HL-60/S4 (cell line): ENCODE results near the gene HSP90AA1.
"Not testable (repeated sequence)": the region's sequence is repeated elsewhere in the genome, so short reads cannot be mapped to it uniquely, and the experiment has no call there.

ENCODE experiments used
- in situ Hi-C: fragments of 300-500 bp; cut with MboI; formaldehyde crosslinking; loops from 2 replicates; pipeline ENCODE4 v1.14.3; 2022; ENCODE audit warnings: low sequenced_read_pairs

The HSP90AA1 gene

DNA sequence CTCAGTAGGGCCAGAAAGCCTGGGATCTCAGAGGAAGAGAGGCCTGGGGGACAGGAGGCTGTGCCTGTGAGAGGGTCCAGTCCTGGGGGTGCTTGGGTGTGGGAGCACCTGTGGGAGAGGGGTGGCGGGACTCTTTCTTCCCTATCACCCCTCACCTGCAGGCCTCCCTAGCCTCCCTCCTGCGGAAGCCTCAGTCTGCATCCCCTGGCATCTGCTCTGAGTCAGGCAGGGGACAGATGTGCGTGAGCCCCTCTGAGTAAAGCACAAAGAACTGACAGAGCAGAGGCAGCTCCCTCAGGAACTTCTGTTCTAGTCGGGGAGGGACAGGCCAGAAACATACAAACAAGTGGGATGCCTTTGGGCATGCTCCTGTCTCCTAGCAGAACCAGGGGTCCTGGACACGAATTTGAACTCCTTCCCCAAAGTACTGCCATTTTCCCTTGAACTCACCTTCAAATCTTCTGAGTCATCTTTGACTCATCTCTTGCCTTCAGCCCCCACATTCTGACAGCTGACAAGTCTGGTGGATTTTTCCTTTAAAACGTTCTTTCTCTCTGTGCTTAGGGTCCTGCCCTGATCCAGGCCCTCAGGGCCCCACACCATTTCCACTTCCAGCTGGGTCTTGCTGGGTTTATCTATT is 8.5 kb upstream of the HSP90AA1 start:
- in situ Hi-C loops = no loop called here

DNA sequence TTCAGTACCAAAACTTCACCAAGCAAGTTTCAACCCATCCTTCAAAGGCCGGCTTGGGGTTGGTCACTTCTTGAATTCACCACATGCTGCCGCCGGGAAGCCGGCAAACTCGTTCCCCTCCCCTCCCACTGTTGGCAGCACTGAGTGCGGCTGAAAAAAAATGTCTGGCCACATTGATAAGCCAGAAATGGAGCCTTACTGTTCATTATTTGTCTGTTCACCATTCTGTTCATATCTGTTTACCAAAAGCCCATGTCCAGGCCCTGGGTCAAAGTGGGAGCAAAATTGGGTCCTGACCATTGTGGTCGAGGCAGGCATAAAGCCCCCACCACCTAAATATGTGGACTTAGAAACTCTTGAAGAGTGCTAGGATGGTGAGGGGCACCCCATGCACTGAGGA is 7.3 kb upstream of the HSP90AA1 start:
- in situ Hi-C loops = no loop called here

GRCh38 chr14:102092806-102093205 is 6.0 kb upstream of the HSP90AA1 start:
- in situ Hi-C loops = no loop called here

DNA sequence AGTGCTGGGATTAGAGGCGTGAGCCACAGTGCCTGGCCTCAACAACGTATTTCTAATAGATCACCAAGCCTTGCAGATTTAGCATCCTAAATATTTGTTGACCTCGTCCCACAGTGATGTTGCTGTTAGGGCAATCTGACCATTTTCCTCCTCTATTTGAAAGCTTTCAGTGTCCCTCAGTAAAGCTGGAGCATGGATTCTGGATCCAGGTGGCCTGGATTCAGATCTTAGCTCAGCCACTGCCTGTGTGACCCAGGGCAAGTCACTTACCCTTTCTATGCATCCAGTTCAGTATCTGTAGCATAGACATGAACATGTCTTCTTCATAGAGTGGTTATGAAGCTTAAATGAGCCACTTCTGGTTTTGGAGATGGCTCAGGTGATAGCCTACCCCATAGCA is 3.9 kb upstream of the HSP90AA1 start:
- in situ Hi-C loops = no loop called here

- in situ Hi-C loops = no loop called here
Observed at GRCh38 chr14:102089621-102090343, 2.9 kb upstream of the HSP90AA1 start.

DNA sequence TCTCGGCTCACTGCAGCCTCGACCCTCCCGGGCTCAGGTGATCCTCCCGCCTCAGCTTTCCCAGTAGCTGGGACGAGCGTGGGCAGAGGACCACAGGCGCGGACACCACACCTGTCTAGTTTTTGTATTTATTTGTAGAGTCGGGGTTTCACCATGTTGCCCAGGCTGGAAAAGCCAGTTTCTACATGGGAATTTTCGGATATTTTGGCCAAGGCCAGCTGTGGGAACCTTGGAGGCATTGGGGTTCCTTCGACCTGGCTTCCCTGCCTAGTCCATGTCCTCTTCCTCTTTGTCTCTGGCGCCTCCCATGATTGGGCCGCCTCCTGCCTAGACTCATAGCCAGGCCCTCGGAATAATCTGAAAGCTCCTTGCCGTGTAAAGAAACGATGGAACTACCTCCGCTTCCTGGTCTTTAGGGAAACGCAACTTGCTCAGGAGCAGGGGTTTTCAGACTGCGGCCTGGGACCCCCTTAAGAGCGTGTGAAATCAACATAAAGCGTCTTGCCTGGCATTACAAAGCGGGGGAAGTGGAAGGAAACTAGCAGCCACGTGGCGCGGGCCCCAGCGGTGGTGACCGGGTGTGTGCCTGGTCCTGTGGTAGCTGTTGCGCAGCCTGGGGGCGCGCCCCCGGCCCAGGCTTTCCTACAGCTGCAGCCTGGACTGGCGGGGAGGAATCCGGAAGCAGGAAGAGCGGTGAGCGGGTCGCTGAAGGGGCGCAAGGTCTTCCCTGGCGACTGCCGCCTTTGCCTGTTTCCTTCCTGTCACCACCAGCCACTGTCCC is 1.4 kb upstream of the HSP90AA1 start:
- in situ Hi-C loops = no loop called here

GRCh38 chr14:102087762-102088011 is 843 bp upstream of the HSP90AA1 start:
- in situ Hi-C loops = no loop called here

DNA sequence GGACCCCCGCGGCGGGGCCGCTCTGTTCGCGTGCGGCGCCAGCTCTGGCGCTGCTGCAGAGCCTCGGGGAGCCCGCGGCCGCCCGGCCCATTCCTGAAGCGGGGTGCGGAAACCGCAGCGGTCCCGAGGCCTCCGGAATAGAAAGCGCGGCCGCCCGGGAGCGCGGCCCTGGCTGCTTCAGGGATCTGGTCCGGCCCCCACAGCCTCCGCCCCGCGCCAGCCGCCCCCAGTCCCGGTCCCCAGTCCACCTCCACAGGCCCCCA is 204 bp downstream of the HSP90AA1 start:
- in situ Hi-C loops = no loop called here

DNA sequence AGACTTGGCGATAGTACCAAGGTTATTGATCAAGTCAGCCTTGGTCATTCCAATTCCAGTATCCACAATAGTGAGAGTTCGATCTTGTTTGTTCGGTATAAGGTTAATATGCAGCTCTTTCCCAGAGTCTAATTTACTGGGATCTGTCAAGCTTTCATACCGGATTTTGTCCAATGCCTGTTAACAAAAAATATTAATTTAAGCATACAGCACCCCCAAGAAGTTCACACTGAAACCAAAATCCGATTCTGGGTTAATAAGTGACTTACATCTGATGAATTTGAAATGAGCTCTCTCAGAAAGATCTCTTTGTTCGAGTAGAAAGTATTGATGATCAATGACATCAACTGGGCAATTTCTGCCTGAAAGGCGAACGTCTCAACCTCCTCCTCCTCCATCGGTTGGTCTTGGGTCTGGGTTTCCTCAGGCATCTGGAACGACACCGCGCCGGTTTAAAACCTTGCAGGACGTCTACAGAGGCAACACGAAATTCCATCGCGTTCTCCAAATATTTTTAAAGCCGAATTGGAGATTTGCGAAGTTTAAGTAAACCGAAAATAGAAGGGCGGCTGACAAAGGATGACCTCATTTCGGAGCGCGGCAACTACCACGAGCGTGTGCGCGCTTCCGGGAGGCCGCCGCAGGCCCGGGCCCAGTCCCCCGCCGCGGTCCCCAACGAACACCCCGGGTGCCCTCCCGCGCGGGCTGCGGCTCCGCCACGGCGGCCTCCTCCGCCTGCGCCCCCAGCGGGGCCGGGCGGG is 716 bp downstream of the HSP90AA1 start:
- in situ Hi-C loops = no loop called here

- in situ Hi-C loops = no loop called here
Observed at GRCh38 chr14:102085488-102085887, 1.4 kb downstream of the HSP90AA1 start.

DNA sequence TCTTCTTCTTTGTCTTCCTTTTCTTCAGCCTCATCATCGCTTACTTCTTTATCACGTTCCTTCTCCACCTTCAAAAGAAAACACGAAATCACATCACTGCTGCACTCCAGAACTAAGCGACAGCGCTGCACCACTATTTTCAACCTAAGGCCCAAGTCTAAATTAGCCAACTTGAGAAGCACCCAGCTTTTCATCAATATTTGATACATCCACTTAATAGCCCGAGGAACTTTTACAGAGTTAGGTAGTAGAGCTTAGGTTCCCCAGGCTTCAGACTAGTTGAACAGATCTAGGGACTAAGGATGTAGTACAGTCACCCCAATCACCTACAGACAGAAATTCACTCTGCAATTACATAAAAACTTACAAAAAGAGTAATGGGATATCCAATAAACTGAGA is 1.9 kb downstream of the HSP90AA1 start:
- in situ Hi-C loops = no loop called here

DNA sequence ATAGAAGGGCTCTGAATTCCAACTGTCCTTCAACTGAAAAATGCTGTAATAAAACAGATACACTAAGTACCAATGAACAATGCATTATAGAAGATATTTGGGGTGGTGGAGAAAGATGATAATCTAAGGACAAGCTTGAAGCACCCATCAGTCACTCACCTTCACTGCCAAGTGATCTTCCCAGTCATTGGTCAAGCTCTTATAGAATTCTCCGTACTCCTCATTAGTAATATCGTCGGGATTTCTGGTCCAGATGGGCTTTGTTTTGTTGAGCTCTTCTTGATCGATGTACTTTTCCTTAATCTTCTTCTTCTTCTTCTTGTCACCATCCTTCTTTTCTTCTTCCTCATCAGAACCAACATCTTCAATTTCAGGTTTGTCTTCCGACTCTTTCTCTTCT is 2.3 kb downstream of the HSP90AA1 start:
- in situ Hi-C loops = not testable (repeated sequence)

- in situ Hi-C loops = no loop called here
Observed at GRCh38 chr14:102081231-102082080, 5.4 kb downstream of the HSP90AA1 start.

DNA sequence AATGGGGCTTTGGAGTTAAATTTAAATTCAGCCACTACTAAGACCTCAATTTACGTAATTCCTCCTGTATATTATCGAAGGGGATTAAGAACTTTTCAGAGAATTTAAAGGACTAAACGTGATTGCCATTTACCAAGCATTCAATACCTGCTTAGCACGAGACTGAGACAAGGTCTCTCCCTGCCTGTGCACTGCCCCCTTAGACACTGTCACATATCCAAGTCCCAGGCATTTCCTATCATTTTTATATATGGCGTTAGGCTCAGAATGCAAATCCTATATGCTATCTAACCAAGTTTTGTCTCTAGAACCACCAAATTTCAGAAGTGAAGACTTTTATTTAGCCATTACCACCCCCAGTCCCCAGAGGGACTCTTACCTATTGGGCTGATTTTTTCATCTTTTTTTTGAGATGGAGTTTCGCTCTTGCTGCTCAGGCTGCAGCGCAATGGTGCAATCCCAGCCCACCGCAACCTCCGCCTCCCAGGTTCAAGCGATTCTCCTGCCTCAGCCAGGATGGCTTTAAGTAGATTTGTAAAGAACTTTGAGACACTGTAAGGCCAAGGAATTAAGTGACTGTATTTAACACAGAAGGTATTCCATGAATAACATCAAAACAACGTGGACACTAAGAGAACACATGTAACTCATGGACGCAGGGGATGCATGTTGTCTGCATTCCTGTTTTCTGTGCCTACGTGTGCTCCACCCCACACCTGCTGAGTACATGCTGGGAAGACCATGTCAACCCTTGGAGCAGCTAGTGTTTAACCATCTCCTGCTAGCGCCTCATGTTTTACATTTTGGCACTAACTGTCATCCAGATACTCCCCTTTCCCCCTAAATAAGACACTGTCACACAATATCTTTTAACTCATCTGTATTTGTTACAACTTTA is 6.4 kb downstream of the HSP90AA1 start:
- in situ Hi-C loops = no loop called here

DNA sequence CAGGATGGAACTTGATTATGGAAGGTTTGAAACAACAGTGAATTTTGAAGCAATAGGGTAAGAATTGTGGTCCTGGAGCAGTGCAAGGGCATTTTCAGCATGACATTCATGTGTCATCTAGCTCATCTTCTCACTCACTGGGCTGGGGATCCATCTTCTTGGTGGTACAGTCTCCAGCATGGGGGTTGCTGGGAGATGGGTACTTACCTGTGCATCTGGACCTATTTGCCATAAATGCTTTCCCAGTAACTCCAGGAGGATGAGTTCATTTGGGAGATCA is 7.2 kb downstream of the HSP90AA1 start:
- in situ Hi-C loops = no loop called here

DNA sequence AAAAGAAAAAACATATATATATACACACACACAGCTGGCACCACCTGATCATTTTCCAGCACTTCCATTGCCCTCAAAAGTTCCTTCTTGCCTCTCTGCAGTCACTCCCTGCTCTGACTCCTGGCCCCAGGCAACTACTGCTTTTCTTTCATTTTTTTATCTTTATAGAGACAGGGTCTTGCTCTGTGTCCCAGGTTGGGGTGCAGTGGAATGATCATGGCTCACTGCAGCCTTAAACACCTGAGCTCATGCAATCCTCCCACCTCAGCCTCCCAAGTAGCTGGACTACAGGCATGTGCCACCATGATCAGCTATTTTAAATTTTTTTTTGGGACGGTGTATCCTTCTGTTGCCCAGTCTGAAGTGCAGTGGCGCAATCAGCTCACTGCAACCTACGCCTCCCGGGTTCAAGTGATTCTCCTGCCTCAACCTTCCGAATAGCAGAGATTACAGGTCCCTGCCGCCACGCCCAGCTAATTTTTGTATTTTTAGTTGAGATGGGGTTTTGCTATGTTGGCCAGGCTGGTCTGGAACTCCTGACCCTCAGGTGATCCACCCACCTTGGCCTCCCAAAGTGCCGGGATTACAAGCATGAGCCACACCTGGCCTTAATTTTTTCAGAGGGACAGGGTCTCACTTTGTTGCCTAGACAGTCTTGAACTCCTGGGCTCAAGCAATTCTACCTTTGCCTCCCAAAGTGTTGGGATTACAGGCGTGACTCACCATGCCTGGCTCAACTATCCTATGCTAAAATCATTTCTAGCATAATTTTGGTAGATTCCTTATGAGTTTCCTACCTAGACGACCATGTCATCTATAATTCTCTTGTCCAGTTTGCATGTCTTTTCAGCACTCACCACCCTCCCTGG is 7.8 kb downstream of the HSP90AA1 start:
- in situ Hi-C loops = no loop called here

- in situ Hi-C loops = not testable (repeated sequence)
Observed at GRCh38 chr14:102078361-102078791, 8.5 kb downstream of the HSP90AA1 start.

DNA sequence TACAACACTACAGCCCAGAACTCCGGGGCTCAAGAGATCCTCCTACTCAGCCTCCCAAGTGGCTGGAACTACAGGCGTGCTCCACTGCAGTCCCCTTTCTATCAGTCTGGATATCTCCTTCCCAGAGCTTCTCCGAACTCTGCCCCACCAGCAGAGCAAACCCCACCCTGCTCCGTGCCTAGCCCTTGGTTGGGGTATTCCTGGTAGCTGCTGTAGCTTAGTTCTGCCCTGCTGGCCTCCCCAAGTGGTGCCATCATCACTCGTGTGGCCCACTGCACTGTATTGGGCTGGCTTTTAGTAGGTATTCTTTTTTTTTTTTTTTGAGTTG is 9.5 kb downstream of the HSP90AA1 start:
- in situ Hi-C loops = no loop called here

DNA sequence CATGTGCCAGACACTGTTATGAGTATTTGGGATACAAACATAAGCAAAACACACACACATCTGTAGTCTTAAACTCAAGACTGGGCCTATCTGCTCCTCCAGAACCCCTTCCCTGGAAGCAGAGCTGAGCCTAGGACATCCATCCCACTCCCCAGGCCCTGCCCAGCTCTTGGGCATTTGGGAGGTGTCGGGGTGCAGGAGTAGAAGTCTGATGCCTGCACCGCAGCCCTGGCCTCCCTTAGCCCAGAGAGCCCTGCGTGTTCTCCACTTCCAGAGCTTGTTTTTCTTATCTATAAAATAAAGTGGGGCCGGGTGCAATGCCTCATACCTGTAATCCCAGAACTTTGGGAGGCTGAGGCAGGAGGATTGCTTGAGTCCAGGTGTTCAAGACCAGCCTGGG is 11.7 kb downstream of the HSP90AA1 start:
- in situ Hi-C loops = no loop called here
